MM.1S (cell line): Measurements from ENCODE around the gene LRRC23.
"Not testable (repeated sequence)": the region's sequence is repeated elsewhere in the genome, so short reads cannot be mapped to it uniquely, and the experiment has no call there.

ENCODE experiments used
- EZH2 ChIP-seq: fragments of 300-600 bp; sonication (generic); optimal IDR thresholded peaks from 2 replicates; pipeline ENCODE3; 2017; ENCODE audit warnings: low read depth, mild to moderate bottlenecking, antibody characterized with exemption, low read length, mixed read lengths
- TF ChIP-seq, protein P1 (sequence below): fragments of 300-600 bp; sonication (generic); IDR thresholded peaks from 2 replicates; pipeline ENCODE4 v1.5.1; 2016; ENCODE audit warnings: antibody characterized with exemption, low read length, mixed read lengths

DNA sequence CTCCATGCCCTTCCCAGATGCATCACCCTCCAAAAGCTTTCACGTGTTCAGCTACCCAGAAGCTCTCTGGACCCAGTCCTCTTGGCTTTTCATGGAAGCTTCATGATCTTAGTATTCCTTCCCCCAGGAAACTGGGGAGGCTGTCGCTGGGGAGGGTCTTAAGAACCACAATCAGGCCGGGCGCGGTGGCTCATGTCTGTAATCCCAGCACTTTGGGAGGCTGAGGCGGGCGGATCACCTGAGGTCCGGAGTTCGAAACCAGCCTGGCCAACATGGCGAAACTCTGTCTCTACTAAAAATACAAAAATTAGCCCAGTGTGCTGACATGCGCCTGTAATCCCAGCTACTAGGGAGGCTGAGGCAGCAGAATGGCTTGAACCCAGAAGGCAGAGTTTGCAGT, 3.5 kb downstream of the LRRC23 start:
- TF ChIP-seq EZH2 = not testable (repeated sequence)
- TF ChIP-seq, protein P1, sequence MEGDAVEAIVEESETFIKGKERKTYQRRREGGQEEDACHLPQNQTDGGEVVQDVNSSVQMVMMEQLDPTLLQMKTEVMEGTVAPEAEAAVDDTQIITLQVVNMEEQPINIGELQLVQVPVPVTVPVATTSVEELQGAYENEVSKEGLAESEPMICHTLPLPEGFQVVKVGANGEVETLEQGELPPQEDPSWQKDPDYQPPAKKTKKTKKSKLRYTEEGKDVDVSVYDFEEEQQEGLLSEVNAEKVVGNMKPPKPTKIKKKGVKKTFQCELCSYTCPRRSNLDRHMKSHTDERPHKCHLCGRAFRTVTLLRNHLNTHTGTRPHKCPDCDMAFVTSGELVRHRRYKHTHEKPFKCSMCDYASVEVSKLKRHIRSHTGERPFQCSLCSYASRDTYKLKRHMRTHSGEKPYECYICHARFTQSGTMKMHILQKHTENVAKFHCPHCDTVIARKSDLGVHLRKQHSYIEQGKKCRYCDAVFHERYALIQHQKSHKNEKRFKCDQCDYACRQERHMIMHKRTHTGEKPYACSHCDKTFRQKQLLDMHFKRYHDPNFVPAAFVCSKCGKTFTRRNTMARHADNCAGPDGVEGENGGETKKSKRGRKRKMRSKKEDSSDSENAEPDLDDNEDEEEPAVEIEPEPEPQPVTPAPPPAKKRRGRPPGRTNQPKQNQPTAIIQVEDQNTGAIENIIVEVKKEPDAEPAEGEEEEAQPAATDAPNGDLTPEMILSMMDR = not testable (repeated sequence)
